B cell (primary cell): ENCODE results near the gene PICK1.

Source experiments
- EZH2 ChIP-seq: IDR thresholded peaks from 2 replicates; pipeline ENCODE4 v1.6.1; 2012; ENCODE audit warnings: borderline replicate concordance, low read depth, mild to moderate bottlenecking, moderate library complexity, low read length; ENCODE audit not compliant: insufficient read depth, poor library complexity, severe bottlenecking
- TF ChIP-seq, protein P1 (sequence below): fragments of 200-600 bp; IDR thresholded peaks from one replicate; pipeline ENCODE4 v1.8.0; 2022; ENCODE audit warnings: antibody characterized with exemption, mild to moderate bottlenecking

DNA sequence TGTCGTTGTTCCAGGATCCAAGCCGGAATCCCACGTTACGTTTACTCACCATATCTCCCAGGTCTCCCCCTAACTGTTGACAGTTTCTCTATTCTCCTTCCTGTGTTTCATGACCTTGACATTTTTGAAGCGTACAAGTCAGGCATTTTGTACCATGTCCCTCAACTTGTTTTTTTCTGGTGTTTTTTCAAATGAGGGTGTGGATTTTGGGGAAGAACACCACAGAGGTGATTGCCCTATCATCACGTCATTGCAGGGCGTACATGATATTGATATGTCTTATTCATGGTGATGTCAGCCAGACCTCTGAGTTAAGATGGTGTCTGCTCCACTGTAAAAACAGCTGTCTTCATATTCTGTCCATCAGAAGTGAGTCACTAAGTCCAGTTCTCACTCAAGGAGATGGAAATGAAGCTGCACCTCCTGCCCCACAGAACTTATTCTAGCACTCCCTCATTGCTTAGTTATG is 44.6 kb upstream of the PICK1 start:
- TF ChIP-seq, protein P1, sequence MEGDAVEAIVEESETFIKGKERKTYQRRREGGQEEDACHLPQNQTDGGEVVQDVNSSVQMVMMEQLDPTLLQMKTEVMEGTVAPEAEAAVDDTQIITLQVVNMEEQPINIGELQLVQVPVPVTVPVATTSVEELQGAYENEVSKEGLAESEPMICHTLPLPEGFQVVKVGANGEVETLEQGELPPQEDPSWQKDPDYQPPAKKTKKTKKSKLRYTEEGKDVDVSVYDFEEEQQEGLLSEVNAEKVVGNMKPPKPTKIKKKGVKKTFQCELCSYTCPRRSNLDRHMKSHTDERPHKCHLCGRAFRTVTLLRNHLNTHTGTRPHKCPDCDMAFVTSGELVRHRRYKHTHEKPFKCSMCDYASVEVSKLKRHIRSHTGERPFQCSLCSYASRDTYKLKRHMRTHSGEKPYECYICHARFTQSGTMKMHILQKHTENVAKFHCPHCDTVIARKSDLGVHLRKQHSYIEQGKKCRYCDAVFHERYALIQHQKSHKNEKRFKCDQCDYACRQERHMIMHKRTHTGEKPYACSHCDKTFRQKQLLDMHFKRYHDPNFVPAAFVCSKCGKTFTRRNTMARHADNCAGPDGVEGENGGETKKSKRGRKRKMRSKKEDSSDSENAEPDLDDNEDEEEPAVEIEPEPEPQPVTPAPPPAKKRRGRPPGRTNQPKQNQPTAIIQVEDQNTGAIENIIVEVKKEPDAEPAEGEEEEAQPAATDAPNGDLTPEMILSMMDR: no peak
- no peak for TF ChIP-seq EZH2
